GM18870 (cell line): ENCODE measurements around the gene AFAP1.
"Not testable (repeated sequence)": the region's sequence is repeated elsewhere in the genome, so short reads cannot be mapped to it uniquely, and the experiment has no call there.

Experiments used
- ATAC-seq: cut with Tn5 transposase; IDR thresholded peaks from one replicate; pipeline ENCODE4 v1.9.1; 2021; ENCODE audit warnings: moderate library complexity; ENCODE audit not compliant: unreplicated experiment

Gene AFAP1

GRCh38 chr4:7924163-7924562, 15.5 kb downstream of the AFAP1 start:
- no peak for ATAC-seq

- ATAC-seq: no peak
Measured at GRCh38 chr4:7922466-7922865, 17.2 kb downstream of the AFAP1 start.

- ATAC-seq: no peak
Measured at GRCh38 chr4:7918981-7919380, 20.7 kb downstream of the AFAP1 start.

GRCh38 chr4:7918187-7918586, 21.5 kb downstream of the AFAP1 start:
- ATAC-seq: not testable (repeated sequence)

- ATAC-seq: no peak
Measured at GRCh38 chr4:7917669-7918068, 22.0 kb downstream of the AFAP1 start.

- ATAC-seq: no peak
Measured at GRCh38 chr4:7915875-7916242, 23.8 kb downstream of the AFAP1 start.

GRCh38 chr4:7912826-7913225, 26.8 kb downstream of the AFAP1 start:
- ATAC-seq: no peak

GRCh38 chr4:7910952-7911578, 28.6 kb downstream of the AFAP1 start:
- no peak for ATAC-seq

- ATAC-seq: no peak
Measured at GRCh38 chr4:7910263-7910896, 29.3 kb downstream of the AFAP1 start.

GRCh38 chr4:7909463-7910262, 30.0 kb downstream of the AFAP1 start:
- no peak for ATAC-seq

GRCh38 chr4:7908668-7909067, 31.0 kb downstream of the AFAP1 start:
- ATAC-seq: no peak

GRCh38 chr4:7907142-7907541, 32.5 kb downstream of the AFAP1 start:
- ATAC-seq: no peak

GRCh38 chr4:7906171-7906701, 33.4 kb downstream of the AFAP1 start:
- ATAC-seq: no peak

- ATAC-seq: no peak
Measured at GRCh38 chr4:7904952-7905915, 34.4 kb downstream of the AFAP1 start.

GRCh38 chr4:7903791-7904516, 35.7 kb downstream of the AFAP1 start:
- no peak for ATAC-seq

GRCh38 chr4:7902826-7903225, 36.8 kb downstream of the AFAP1 start:
- ATAC-seq: no peak

GRCh38 chr4:7902101-7902553, 37.5 kb downstream of the AFAP1 start:
- no peak for ATAC-seq

GRCh38 chr4:7901311-7901885, 38.3 kb downstream of the AFAP1 start:
- ATAC-seq: no peak

- no peak for ATAC-seq
Measured at GRCh38 chr4:7900334-7900909, 39.2 kb downstream of the AFAP1 start.
